Cardiac muscle cell (in vitro differentiated cells and primary cell): ENCODE results near the gene JAKMIP1. TPM values are rescaled to one million over a fixed set of nuclear protein-coding genes. Genes with fewer than 3 reads are reported as not detected.

Experiments
- DNase-seq, 2 donors: peaks; one replicate each; pipeline versions ENCODE4 v3.0.0 to v3.0.0-alpha.2; 2010 to 2017; ENCODE audit warnings: low read depth in 1 of 2, low spot score in 1 of 2
- H3K27ac ChIP-seq: fragments of 200-600 bp; sonication (generic); 2 replicates; pipeline ENCODE4 v1.5.1; 2016
- H3K27me3 ChIP-seq: fragments of 200-600 bp; sonication (generic); 2 replicates; pipeline ENCODE4 v1.6.0; 2016; ENCODE audit warnings: control low read depth
- H3K36me3 ChIP-seq: fragments of 200-600 bp; sonication (generic); 2 replicates; pipeline ENCODE4 v1.5.1; 2016; ENCODE audit warnings: control low read depth
- H3K4me1 ChIP-seq: fragments of 200-600 bp; sonication (generic); 2 replicates; pipeline ENCODE4 v1.8.1; 2017; ENCODE audit warnings: low read depth, mild to moderate bottlenecking, mixed run types
- H3K4me3 ChIP-seq: fragments of 200-600 bp; sonication (generic); 2 replicates; pipeline ENCODE4 v1.5.1; 2016; ENCODE audit warnings: mild to moderate bottlenecking
- H3K9me3 ChIP-seq: fragments of 200-600 bp; sonication (generic); 2 replicates; pipeline ENCODE4 v1.5.1; 2017; ENCODE audit warnings: low read depth, mild to moderate bottlenecking, control low read depth
- polyA plus RNA-seq: library from polyadenylated mRNA; unstranded; fragments of >200 nt; fragmentation: Nextera tagmentation; extraction: Ambion mirVana; gene quantifications from 2 replicates; pipeline ENCODE4 v1.2.1, GENCODE V29; 2016
- total RNA-seq: library from RNA; depleted of rRNA; stranded (reverse); fragments of >200 nt; gene quantifications from 2 replicates; pipeline ENCODE4 v1.2.3, GENCODE V29; 2016
- TF ChIP-seq, protein P1 (sequence below): IDR thresholded peaks from 2 replicates; pipeline ENCODE4 v1.5.1; 2012; ENCODE audit warnings: low read depth, mild to moderate bottlenecking, low read length

Gene JAKMIP1
- total and polyA plus RNA-seq, 2 experiments from 2014 or later = 0.68 to 1.2 TPM

DNA sequence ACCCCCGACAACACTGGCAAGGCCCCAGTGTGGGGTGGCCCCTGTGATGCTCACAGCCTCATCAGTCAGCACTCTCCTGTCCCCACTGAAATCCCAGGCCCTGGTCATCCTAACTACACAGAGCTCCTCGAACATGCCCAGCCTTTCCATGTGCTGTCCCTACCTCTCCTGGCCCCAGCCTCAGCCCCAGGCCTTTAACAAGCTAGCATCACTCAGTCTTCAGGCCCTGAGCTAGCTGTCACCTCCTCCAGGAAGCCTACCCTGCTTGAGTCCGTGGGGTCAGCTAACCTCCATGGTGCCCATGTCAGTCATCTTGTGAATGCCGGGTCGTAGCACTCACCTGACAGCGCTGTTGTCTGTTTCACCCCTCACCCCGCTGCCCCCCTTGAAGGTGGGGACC is 156.5 kb downstream of the JAKMIP1 start:
- Histone ChIP-seq H3K36me3 (no peaks in the 10 kb centered on the region), H3K4me1 (no peaks in the 10 kb centered on the region), H3K27me3 (no peaks in the 10 kb centered on the region), H3K27ac (no peak overlapping the region), H3K4me3 (no peak overlapping the region), H3K9me3 (no peaks in the 10 kb centered on the region)
- DNase-seq = no peak
- TF ChIP-seq, protein P1, sequence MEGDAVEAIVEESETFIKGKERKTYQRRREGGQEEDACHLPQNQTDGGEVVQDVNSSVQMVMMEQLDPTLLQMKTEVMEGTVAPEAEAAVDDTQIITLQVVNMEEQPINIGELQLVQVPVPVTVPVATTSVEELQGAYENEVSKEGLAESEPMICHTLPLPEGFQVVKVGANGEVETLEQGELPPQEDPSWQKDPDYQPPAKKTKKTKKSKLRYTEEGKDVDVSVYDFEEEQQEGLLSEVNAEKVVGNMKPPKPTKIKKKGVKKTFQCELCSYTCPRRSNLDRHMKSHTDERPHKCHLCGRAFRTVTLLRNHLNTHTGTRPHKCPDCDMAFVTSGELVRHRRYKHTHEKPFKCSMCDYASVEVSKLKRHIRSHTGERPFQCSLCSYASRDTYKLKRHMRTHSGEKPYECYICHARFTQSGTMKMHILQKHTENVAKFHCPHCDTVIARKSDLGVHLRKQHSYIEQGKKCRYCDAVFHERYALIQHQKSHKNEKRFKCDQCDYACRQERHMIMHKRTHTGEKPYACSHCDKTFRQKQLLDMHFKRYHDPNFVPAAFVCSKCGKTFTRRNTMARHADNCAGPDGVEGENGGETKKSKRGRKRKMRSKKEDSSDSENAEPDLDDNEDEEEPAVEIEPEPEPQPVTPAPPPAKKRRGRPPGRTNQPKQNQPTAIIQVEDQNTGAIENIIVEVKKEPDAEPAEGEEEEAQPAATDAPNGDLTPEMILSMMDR = no peak

DNA sequence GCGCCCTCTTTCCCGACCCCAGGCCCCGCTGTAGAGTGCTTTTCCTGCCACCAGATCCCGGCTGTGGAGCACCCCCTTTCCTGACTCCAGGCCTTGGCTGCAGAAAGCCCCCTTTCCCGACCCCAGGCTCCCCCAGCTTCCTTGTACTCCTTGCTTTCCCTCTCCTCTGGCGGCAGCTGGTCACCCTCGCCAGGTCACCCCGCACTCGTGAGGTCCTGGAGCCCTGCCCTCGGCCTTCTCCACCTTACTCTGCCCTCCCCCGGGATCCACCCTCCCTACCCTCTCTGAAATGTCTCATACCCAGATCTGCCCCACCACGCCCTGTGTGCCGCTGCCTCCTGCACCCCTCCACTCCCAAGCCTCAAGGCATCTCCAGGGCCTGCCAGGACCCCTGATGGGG is 157.2 kb downstream of the JAKMIP1 start:
- H3K27me3 ChIP-seq = no peaks in the 10 kb centered on the region
- H3K9me3 ChIP-seq = no peaks in the 10 kb centered on the region
- H3K4me1 ChIP-seq = no peaks in the 10 kb centered on the region
- H3K27ac ChIP-seq = no peak overlapping the region
- no peaks in the 10 kb centered on the region for H3K36me3 ChIP-seq
- no peak for DNase-seq
- no peak overlapping the region for H3K4me3 ChIP-seq
- TF ChIP-seq, protein P1 = no peak

DNA sequence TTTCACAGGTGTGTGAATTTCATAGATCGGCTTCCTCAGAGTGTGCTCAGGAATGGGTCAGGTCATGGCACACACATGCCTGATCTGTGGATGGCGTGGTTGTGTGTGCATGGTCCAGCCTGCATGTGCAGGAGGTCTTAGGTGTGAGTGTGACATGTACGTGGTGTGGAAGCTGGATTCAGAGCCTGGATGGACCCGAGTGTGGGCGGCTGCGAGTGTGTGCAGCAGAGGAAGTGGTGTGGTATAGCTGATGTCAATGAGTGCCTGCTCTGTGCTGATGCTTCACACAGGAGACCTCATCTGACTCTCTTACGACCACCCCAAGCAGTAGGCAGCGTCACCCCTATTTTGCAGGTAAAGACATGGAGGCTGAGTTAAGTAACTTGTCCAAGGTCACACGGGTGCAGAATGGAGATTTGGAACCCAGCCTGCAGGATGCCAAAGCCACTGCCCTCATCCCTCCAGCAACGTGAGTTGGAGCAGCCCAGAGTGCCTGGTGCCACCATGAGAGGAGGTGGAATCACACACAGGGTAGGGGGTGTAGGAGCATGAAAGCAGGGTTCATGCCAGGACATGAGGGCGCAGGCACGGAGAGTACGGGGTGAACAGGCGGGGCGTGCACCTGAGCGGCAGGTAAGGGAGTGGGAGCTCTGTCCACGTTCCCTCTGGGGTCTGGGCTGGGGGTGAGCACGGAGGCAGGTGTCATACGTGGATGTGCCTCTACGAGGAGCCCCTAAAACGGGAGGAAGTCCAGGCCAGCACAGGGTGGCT is 157.9 kb downstream of the JAKMIP1 start:
- H3K9me3 ChIP-seq = no peaks in the 10 kb centered on the region
- no peak for DNase-seq
- no peaks in the 10 kb centered on the region for H3K27me3 ChIP-seq
- TF ChIP-seq, protein P1 = no peak
- H3K36me3 ChIP-seq = no peaks in the 10 kb centered on the region
- no peak overlapping the region for H3K27ac ChIP-seq
- H3K4me3 ChIP-seq = no peak overlapping the region
- H3K4me1 ChIP-seq = no peaks in the 10 kb centered on the region

DNA sequence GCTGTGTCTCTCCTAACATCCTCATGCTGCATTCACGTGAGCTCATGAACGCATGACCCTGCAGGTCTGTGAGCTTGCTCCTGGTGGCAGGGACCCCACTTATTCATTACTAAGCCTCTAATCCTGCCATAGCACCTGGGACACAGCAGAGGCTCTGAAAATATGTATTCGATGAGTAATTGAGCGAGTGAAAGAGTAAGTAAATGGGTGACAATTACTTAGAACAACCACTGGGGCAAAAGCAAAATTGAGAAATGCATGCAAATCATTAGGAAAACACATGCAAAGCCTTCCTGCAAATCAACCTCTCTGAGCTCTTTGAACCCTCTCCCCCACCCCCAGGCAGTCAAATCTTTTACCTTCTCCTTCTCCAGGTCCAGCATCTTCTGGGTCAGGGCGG is 158.5 kb downstream of the JAKMIP1 start:
- no peaks in the 10 kb centered on the region for H3K4me1 ChIP-seq

DNA sequence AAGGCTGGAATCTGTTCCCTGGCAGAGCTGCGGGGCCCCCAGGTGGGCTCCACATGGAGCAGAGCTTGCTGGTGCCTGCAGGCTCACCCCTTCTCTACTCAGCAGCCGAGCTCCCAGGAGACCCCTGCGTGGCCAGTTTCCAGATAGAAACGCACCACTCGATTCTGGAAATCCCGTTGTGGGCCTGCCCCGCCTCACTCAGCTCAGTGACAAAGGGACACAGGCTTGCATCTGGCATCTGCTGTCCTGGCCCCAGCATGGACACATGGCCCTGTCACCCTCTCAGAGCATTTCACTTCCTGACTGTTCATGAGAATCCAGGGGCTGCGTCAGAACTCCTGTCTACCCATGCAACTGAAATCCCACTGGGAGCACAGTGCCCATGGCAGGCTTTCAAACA is 161.6 kb downstream of the JAKMIP1 start:
- Histone ChIP-seq H3K27me3 (no peaks in the 10 kb centered on the region), H3K4me1 (no peaks in the 10 kb centered on the region), H3K4me3 (no peak overlapping the region), H3K27ac (no peak overlapping the region), H3K9me3 (no peaks in the 10 kb centered on the region), H3K36me3 (no peaks in the 10 kb centered on the region)
- no peak for DNase-seq
- TF ChIP-seq, protein P1 = no peak

More for the DNA sequence above, 158.5 kb downstream of the JAKMIP1 start:
- H3K36me3 ChIP-seq = no peaks in the 10 kb centered on the region
- TF ChIP-seq, protein P1 = no peak
- no peaks in the 10 kb centered on the region for H3K9me3 ChIP-seq
- no peaks in the 10 kb centered on the region for H3K27me3 ChIP-seq
- no peak overlapping the region for H3K4me3 ChIP-seq
- no peak overlapping the region for H3K27ac ChIP-seq
- DNase-seq = no peak
